Activated B cell treated with CpG ODN at 0.5 μM for 24 hours (primary cell): ENCODE results near the gene MEIS2. TPM values are rescaled to one million over a fixed set of nuclear protein-coding genes. Genes with fewer than 3 reads are reported as not detected.

Experiments
- ATAC-seq: fragments of 200-7000 bp; cut with Tn5 transposase; one replicate; pipeline ENCODE4 v1.10.0; 2021; ENCODE audit warnings: low read depth, mild to moderate bottlenecking, moderate library complexity
- CTCF ChIA-PET: fragments of 350-600 bp; sonication (Branson Sonifier 250); formaldehyde crosslinking; loops from one replicate; lab custom pipeline; 2021; ENCODE audit warnings: antibody characterized with exemption; lab: Charles Lee
- POLR2A ChIA-PET: fragments of 350-600 bp; sonication (Branson Sonifier 250); formaldehyde crosslinking; loops from one replicate; lab custom pipeline; 2021; ENCODE audit warnings: antibody characterized with exemption; lab: Charles Lee
- DNase-seq: peaks from one replicate; pipeline ENCODE4 v3.0.0; 2022
- H3K27ac Mint-ChIP-seq: one replicate; pipeline ENCODE4 v1.8.0; 2020; ENCODE audit warnings: mixed read lengths
- H3K27me3 Mint-ChIP-seq: one replicate; pipeline ENCODE4 v1.8.0; 2021; ENCODE audit warnings: mixed read lengths
- H3K36me3 Mint-ChIP-seq: one replicate; pipeline ENCODE4 v1.8.0; 2021; ENCODE audit warnings: low read depth, mixed read lengths
- H3K4me1 Mint-ChIP-seq: one replicate; pipeline ENCODE4 v1.8.0; 2021; ENCODE audit warnings: mixed read lengths
- H3K4me3 Mint-ChIP-seq: one replicate; pipeline ENCODE4 v1.8.0; 2020; ENCODE audit warnings: mild to moderate bottlenecking, mixed read lengths
- H3K9me3 Mint-ChIP-seq: one replicate; pipeline ENCODE4 v1.8.0; 2020; ENCODE audit warnings: mixed read lengths
- intact Hi-C: fragments of 100-400 bp; cut with micrococcal nuclease; formaldehyde crosslinking; loops from one replicate; pipeline ENCODE4 v1.15.1; 2024
- total RNA-seq: library from RNA; stranded (reverse); gene quantifications from 2 replicates; pipeline ENCODE4 v1.2.3, GENCODE V29; 2022
- TF ChIP-seq, protein P1 (sequence below): fragments of 200-600 bp; IDR thresholded peaks from one replicate; pipeline ENCODE4 v1.8.0; 2022; ENCODE audit warnings: antibody characterized with exemption, mild to moderate bottlenecking

MEIS2 gene
- total RNA-seq, 1 donor from 2014 or later: 0.24 TPM

DNA sequence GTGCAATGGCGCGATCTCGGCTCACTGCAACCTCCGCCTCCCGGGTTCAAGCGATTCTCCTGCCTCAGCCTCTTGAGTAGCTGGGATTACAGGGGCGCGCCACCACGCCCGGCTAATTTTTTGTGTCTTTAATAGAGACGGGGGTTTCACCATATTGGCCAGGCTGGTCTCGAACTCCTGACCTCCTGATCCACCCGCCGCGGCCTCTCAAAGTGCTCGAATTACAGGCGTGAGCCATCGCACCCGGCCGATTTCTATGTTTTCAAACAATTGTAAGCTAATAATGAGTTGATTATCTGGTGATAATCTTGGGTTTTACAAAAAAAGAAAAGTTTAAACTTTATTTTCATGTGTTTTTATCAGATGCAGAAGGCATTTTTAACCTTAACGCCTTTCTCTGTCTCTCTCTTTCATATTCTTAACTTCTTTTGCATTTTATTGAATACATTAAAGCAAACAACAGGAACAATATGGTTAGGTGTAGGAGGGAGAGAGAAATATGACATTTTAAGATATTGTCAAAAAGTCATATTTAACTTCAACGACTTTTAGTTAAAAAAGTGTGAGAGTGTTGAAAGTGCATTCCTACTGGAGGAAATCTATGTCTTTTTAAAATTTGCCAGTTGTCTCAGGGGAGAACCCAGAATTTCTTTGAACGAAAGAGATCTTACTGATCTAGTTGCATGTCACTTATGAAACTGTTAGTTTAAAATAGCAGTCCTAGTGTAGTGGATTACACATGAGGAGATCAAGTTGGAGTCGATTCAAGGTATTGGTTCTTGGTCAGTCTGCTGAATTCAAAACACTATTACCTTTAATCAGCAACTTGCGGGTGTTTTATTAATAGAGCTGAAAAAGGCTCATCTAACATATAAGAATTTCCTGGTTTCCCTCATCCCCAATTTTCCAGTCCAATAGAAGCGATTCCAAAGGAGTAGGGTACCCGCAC is 3.4 kb upstream of the MEIS2 start:
- Mint-ChIP-seq H3K36me3 (peaks cover 9% of the 10 kb centered on the region), H3K4me3 (no peak overlapping the region), H3K27ac (no peak overlapping the region), H3K27me3 (peaks cover 77% of the 10 kb centered on the region), H3K4me1 (peaks cover 33% of the 10 kb centered on the region), H3K9me3 (peaks cover 4% of the 10 kb centered on the region)
- POLR2A ChIA-PET: no interaction called here
- ATAC-seq (no peak), DNase-seq (no peak)
- CTCF ChIA-PET: no interaction called here
- intact Hi-C loops: loop anchor here (5.0 kb wide), 1 partner anchor 1556 kb away; the partner anchor contains the start of gene DPH6
- TF ChIP-seq, protein P1, sequence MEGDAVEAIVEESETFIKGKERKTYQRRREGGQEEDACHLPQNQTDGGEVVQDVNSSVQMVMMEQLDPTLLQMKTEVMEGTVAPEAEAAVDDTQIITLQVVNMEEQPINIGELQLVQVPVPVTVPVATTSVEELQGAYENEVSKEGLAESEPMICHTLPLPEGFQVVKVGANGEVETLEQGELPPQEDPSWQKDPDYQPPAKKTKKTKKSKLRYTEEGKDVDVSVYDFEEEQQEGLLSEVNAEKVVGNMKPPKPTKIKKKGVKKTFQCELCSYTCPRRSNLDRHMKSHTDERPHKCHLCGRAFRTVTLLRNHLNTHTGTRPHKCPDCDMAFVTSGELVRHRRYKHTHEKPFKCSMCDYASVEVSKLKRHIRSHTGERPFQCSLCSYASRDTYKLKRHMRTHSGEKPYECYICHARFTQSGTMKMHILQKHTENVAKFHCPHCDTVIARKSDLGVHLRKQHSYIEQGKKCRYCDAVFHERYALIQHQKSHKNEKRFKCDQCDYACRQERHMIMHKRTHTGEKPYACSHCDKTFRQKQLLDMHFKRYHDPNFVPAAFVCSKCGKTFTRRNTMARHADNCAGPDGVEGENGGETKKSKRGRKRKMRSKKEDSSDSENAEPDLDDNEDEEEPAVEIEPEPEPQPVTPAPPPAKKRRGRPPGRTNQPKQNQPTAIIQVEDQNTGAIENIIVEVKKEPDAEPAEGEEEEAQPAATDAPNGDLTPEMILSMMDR: no peak

DNA sequence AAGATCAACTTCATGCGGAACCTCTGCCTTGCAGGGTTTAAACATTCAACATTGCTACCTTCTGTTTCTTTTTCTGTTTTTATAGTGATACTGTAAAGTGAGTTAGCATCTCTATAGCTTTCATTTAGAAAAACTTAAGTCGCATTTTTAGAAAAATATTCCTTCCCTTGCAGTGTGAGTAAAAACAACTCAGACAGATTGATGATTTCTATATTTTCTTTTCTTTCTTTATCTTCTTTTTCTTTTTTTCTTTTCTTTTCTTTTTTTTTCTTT is 2.8 kb upstream of the MEIS2 start:
- H3K4me3 Mint-ChIP-seq: no peak overlapping the region

DNA sequence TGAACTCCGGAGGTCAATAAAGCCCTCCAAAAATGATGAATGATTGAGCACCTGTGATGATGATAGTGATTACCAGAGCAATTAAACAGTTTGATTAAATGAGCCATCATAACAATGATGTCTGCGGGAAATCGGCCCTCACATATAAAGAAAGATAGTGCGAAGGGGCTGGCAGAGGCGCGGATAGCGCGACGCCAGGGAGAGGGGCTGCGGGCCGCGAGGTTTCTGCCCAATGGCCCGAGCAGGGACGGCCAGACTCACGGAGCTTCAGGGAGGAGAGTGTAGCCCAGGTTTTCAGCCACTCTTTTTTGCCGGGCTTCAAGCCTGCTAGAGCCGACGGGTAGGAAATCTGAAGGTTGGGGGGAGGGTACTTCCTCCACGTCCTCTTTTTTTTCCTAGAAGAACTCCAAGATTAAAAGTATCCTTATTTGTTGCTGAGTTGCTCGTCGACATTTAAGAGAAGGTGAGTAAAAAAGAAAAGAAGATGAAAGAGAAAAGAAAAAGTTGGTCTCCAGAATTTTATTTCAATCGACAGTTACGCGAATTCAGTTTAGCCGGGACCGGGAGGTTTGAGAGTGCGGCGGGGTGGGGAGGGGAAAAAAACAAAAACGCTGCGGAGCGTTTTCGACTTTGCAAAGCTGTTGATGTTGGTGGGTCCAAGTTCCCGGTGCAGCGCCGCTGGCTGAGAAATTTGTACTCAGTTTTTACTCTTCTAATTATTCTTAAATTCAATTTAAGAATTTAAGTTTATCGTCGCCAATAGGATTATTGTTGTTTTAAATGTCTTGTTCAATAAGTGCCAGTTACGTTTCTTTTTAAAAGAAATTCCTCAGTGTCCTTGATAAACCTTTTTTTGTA is 2.2 kb upstream of the MEIS2 start:
- POLR2A ChIA-PET: no interaction called here
- ATAC-seq (no peak), DNase-seq (no peak)
- intact Hi-C loops: loop anchor here (5.0 kb wide), 1 partner anchor 1555 kb away; the partner anchor contains the start of gene DPH6
- peaks cover 4% of the 10 kb centered on the region for H3K9me3 Mint-ChIP-seq
- H3K27ac Mint-ChIP-seq: peak overlapping the region; percentile 30
- peaks cover 9% of the 10 kb centered on the region for H3K36me3 Mint-ChIP-seq
- peaks cover 69% of the 10 kb centered on the region for H3K27me3 Mint-ChIP-seq
- peak overlapping the region; percentile 12 for H3K4me3 Mint-ChIP-seq
- CTCF ChIA-PET: no interaction called here
- peaks cover 43% of the 10 kb centered on the region for H3K4me1 Mint-ChIP-seq
- TF ChIP-seq, protein P1: no peak

More for the DNA sequence above, 2.8 kb upstream of the MEIS2 start:
- DNase-seq (no peak), ATAC-seq (no peak)
- H3K27me3 Mint-ChIP-seq: peaks cover 70% of the 10 kb centered on the region
- H3K27ac Mint-ChIP-seq: no peak overlapping the region
- H3K36me3 Mint-ChIP-seq: peaks cover 9% of the 10 kb centered on the region
- POLR2A ChIA-PET: no interaction called here
- peaks cover 4% of the 10 kb centered on the region for H3K9me3 Mint-ChIP-seq
- H3K4me1 Mint-ChIP-seq: peaks cover 40% of the 10 kb centered on the region
- CTCF ChIA-PET: no interaction called here
- TF ChIP-seq, protein P1: no peak
- intact Hi-C loops: loop anchor here (5.0 kb wide), 1 partner anchor 1556 kb away; the partner anchor contains the start of gene DPH6

DNA sequence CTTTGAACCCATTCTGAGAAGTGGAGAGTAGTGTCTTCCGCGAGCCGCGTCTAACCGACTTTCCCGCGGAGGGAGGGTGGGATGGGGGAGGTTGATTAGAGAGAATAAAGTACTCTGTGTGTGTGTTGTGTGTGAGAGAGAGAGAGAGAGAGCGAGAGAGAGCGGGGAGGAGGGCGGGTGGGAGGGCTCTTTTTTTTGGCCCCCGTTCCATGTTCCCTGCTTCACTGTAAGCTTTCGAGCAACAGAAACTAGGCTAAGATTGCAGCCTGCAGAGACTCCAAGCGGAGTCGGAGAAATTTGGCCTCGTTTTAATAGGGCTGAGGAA is 1.6 kb upstream of the MEIS2 start:
- ChIA-PET POLR2A (no interaction called here), CTCF (no interaction called here)
- TF ChIP-seq, protein P1: no peak
- ATAC-seq (no peak), DNase-seq (no peak)
- intact Hi-C loops: loop anchor here (1.0 to 5.0 kb wide), 4 partner anchors 8 to 1555 kb away; partner anchors contain the start of genes CDIN1 and DPH6
- H3K9me3 Mint-ChIP-seq: peaks cover 4% of the 10 kb centered on the region
- no peak overlapping the region for H3K27ac Mint-ChIP-seq
- H3K4me1 Mint-ChIP-seq: peaks cover 47% of the 10 kb centered on the region
- peaks cover 70% of the 10 kb centered on the region for H3K27me3 Mint-ChIP-seq
- peaks cover 9% of the 10 kb centered on the region for H3K36me3 Mint-ChIP-seq
- H3K4me3 Mint-ChIP-seq: peak overlapping the region; percentile 94

DNA sequence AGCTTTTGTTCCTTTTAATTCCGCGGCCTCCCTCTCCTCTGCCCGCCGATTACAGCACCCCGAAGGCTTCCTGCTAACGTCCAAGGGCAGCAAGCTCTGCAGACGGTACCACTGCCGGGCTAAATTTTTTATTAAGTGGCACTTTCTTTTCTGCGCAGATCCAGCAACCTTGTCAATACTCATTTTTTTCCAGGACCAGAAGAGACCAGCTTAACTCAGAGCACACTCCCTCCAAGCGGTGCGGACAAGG is 542 bp upstream of the MEIS2 start:
- peaks cover 43% of the 10 kb centered on the region for H3K4me1 Mint-ChIP-seq
- peaks cover 72% of the 10 kb centered on the region for H3K27me3 Mint-ChIP-seq
- peak overlapping the region; percentile 39 for H3K27ac Mint-ChIP-seq
- ChIA-PET POLR2A (no interaction called here), CTCF (no interaction called here)
- peak overlapping the region; percentile 94 for H3K4me3 Mint-ChIP-seq
- H3K36me3 Mint-ChIP-seq: peaks cover 9% of the 10 kb centered on the region
- TF ChIP-seq, protein P1: no peak
- peaks cover 4% of the 10 kb centered on the region for H3K9me3 Mint-ChIP-seq
- ATAC-seq: peak; percentile 18
- intact Hi-C loops: loop anchor here (1.0 to 5.0 kb wide), 4 partner anchors 9 to 1554 kb away; partner anchors contain the start of genes CDIN1 and DPH6
- DNase-seq: no peak
